ENCODE data around the gene CLEC4M.

- TF ChIP-seq CSDC2 (CRISPR knock-in tag; IDR thresholded peaks at IDR 0.05) (no peak), ESRRG (CRISPR knock-in tag; IDR thresholded peaks at IDR 0.05) (no peak), PATZ1 (CRISPR knock-in tag; IDR thresholded peaks at IDR 0.05; ENCODE audit: borderline replicate concordance) (no peak), ZFP30 (CRISPR knock-in tag; IDR thresholded peaks at IDR 0.05) (no peak), POU6F1 (CRISPR knock-in tag; IDR thresholded peaks at IDR 0.05; ENCODE audit: borderline replicate concordance, low read depth) (no peak), RARB (CRISPR knock-in tag; IDR thresholded peaks at IDR 0.05) (no peak), GLIS3 (CRISPR knock-in tag; IDR thresholded peaks at IDR 0.05) (no peak), ISL1 (CRISPR knock-in tag; IDR thresholded peaks at IDR 0.05) (no peak), PPARA (CRISPR knock-in tag; IDR thresholded peaks at IDR 0.05; ENCODE audit: borderline replicate concordance) (no peak), ZNF8 (CRISPR knock-in tag; IDR thresholded peaks at IDR 0.05) (no peak), CREB5 (CRISPR knock-in tag; IDR thresholded peaks at IDR 0.05; ENCODE audit: low read depth) (no peak), BACH2 (CRISPR knock-in tag; IDR thresholded peaks at IDR 0.05; ENCODE audit: borderline replicate concordance) (no peak), CSRNP3 (CRISPR knock-in tag; IDR thresholded peaks at IDR 0.05) (no peak)
Measured at GRCh38 chr19:7789447-7789846, 26.4 kb downstream of the CLEC4M start.

Measured in SK-N-SH treated with all-trans-retinoic acid at 6 μM for 48 hours (cell line).